HuH-7.5 (cell line): Measurements from ENCODE around the gene MYLIP.
A peak's percentile ranks its signal among the peaks of the same experiment; 100 is the strongest.

ENCODE experiments used
- DNase-seq: peaks from one replicate; pipeline ENCODE4 v3.0.0; 2011; ENCODE audit warnings: low spot score

MYLIP gene

DNA sequence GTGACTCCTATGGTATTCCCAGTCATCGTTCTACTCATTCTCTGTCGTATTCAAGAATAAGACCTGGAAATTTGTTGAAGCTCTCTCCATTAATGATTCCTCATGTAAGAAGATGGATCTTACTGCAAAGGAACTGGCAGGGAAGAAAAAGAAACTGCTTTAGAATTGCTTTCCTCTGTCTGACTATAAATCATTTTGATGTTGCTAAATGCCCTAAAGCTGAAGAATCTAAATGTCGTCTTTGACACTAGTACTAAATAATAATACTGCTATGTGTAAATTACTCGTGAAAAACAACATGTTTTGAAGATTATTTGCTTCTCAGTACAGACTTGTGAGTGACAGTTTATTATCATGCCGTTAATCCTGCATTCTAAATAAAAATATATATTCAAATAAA is 20.5 kb upstream of the MYLIP start:
- DNase-seq: no peak

- no peak for DNase-seq
Measured at GRCh38 chr6:16108921-16109658, 19.8 kb upstream of the MYLIP start.

GRCh38 chr6:16109659-16110305 is 19.1 kb upstream of the MYLIP start:
- no peak for DNase-seq

DNA sequence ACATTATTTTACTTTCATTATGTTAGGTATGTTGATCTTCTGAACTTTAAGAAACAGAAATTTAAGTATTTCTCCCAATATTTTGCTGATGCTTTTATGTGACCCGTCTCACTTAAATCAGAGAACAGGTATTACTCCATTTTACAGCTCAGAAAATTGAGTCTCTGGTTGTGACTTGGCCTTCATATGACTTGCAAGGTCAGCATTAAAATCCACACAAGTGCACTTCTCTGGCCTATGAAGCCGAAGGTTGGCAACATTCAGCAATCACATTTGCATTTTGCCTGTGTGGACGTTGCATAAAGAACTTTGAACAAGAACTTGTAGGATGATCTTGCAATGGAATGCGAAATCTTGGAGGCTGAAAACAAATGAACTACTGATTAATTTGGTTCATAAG is 10.1 kb upstream of the MYLIP start:
- DNase-seq: no peak

DNA sequence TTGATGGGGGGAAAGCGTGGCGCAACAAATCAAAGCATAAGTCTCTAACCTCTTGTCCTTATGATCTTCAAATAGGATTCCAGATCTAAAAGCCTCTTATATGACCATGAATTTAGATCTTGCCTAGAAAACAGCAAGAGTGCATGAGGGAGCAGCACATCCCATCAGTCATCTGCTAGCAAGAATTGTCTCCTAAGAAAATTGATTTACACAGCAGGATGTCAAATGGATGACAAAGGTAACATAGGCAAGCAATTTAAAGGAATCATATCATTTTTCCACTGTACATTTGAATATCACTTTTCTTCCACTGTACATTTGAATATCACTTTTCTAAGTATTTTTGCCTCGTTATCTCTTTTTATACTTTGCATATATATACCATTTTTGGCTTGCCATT is 7.5 kb upstream of the MYLIP start:
- no peak for DNase-seq

GRCh38 chr6:16122197-16122596 is 6.7 kb upstream of the MYLIP start:
- DNase-seq: no peak

DNA sequence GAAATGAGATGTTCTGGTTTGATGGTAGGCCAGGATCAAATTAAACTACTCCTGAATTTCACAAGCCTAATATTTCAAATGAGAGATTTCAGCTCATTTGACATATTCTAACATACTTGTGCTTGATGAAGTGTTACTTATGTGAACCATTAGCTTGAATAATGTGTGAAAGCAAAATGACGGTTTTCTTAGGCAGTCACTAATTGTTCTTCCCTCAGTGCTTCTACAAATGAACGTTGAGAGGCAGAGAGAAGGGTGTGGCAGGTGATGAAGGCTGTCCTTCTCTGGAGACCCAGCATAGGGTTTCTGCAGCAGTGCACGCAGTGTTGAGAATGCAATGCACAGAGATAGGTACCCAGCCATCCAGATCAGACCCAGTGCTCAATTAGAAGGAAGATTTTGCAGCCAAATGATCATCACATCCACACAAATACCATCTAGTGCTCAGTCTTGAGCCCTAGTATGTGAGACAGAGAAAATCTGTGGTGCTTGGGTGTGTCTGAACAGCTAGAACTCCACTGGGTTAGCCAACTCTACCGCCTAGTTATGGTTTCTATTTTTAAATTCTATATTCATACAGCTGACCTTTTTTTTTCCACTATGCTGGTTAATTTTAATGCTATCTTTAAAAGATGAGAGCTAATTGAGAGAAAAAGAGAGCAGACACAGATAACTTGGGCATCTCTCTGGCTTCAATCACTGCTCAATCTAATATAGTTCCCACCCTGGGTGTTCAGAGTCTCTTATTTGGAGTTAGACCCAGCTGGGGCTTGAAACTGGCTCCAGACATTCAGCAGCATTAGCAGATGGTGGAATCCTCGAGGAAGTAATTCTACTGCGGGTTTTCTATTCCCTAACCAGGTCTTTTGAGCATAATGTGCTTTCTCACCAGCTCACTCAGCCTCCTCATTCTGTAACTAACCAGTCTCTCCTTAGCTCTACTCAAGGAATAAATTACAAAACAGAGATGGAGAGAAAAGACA is 4.4 kb upstream of the MYLIP start:
- DNase-seq: no peak

DNA sequence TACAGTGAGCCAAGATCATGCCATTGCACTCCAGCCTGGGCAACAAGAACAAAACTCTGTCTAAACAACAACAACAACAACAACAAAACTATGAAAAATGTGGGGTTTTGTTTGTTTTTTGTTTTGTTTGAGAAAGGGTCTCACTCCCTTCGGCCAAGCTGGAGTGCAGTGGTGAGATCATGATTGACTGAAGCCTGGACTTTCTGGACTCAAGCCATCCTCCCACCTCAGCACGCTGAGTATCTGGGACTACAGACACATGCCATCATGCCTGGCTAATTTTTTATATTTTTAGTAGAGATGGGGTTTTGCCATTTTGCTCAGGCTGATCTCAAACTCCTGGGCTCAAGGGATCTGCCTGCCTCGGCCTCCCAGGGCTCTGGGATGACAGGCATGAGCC is 2.8 kb upstream of the MYLIP start:
- no peak for DNase-seq

GRCh38 chr6:16126861-16127260 is 2.0 kb upstream of the MYLIP start:
- DNase-seq: no peak

DNA sequence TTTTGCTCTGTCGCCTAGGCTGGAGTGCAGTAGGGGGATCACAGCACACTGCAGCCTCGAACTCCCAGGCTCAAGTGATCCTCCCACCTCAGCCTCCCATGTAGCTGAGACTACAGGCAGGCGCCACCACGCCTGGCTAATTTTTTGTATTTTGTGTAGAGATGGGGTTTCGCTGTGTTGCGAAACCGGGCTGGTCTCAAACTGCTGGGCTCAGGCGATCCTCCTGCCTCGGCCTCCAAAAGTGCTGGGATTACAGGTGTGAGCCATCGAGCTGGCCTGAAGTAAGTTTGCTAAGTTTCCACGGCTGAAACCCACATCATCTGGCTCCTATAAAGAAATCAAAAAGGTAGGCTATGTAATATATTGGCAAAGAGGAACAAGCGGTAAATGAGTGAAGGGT is 1.4 kb upstream of the MYLIP start:
- DNase-seq: no peak

- DNase-seq: no peak
Measured at GRCh38 chr6:16129623-16130401, 926 bp downstream of the MYLIP start.

DNA sequence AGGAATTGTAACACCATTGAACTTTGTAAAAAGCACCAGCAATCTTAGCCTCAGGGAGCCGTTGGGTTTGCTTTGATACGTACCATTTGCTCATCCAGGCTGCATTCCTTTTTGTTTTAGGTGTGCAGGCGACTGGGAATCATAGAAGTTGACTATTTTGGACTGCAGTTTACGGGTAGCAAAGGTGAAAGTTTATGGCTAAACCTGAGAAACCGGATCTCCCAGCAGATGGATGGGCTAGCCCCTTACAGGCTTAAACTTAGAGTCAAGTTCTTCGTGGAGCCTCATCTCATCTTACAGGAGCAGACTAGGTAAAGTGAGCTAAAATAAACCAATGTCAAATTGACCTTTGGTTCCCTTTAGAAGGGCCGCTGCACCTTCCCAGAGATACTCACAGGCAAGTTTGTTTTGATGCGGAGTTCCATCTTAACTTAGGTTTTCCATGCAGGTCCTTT is 1.6 kb downstream of the MYLIP start:
- no peak for DNase-seq

DNA sequence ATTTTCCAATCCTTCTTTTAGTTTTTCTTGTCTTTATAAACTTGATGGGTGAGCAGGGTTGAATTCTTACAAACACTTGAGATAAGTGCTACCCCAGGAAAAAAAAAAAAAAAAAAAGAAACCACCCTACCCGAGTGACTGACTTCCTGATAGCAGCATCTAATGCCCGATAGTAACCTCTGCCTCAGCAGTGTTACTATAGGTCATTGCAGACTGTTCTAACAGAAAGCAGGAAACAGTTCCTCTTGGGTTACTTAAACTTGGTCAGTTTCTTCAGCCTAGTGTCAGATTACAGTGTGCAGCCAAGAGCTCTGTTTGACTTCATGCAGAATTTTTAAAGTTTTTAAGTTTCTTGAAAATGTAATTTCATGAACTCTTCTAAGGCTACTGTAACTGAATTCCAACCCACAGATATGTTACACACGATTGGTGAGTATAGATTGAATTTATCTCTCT is 2.1 kb downstream of the MYLIP start:
- peak; percentile 33 for DNase-seq

DNA sequence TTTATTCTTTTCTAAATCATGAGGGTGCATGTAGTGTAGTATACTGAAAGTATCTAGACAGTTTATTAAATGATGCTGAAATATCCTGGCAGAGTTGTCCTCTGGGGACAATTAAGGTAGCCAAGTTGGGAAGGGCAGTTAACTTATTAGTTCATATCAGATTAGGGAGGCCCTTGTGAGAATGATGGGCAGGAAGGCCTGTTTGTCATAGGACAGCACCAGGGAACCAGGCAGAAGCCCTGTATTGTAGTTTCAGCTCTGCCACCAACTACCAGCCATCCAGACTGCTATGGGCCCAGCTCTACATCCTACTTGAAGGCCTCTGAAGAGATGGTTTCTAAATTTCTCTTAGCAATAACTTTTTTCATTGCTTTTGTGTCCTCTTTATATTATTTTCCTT is 4.0 kb downstream of the MYLIP start:
- no peak for DNase-seq

GRCh38 chr6:16134430-16134829 is 5.5 kb downstream of the MYLIP start:
- DNase-seq: no peak

DNA sequence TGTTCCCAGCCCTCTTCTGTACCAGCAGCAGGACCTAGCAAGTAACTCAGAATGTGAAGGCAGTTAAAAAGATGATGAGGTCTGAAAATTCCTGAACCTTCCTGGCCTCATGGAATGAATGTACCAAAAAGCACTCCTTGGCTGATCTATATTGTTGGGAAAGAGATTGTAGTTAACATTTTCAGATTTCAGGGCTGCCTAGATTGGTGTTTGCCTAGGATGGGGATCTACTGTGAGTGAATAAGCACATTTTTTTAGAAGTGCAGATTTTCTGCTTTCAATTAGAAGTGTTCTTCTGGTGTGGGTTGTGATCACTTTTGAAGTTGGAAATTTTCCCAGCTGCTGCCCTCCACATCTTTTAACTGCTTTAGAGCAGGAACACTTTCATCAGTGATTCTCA is 6.2 kb downstream of the MYLIP start:
- no peak for DNase-seq

DNA sequence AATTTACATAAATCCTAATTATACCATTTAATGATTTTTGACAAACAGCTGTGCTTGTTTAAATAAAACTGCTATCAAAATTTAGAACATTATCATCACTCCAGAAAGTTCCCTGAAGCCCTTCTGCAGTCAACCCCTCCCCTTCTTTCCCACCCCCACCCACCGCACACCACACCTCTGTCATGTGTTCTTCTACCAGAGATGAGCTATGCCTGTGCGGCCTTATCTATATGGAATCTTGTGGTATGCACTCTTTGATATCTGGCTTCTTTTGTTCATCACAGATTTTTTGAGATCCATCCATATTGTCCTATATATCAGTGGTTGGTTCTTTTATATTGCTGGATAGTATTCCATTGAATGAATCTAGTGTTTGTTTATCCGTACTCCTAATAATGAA is 7.2 kb downstream of the MYLIP start:
- DNase-seq: no peak

- DNase-seq: no peak
Measured at GRCh38 chr6:16136621-16137450, 8.0 kb downstream of the MYLIP start.

GRCh38 chr6:16137451-16137801 is 8.5 kb downstream of the MYLIP start:
- no peak for DNase-seq

DNA sequence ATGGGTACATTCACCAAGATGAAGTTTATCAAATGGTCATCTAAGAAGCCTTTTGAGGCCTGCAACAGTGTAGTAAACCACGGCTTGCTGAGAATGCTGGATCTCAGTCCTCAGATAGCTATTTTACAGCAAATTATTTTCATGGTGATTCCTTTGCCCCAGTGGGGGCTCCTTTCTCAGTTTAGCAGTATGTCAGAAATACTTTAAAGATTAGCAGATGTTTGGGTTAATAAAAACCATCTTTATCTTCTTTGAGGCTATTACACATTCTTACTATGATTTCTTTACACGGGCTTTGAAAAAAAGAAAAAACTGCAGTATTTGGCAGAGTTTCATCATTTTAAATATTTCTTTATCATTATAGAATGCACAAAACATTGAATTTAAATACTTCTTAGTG is 10.7 kb downstream of the MYLIP start:
- no peak for DNase-seq

GRCh38 chr6:16140607-16141006 is 11.7 kb downstream of the MYLIP start:
- DNase-seq: no peak
